Kasumi-1 (cell line): Measurements from ENCODE around the gene ARHGAP31.
"Not testable (repeated sequence)": the region's sequence is repeated elsewhere in the genome, so short reads cannot be mapped to it uniquely, and the experiment has no call there.

Experiments used
- DNase-seq, 2 experiments: peaks; one replicate each; lab custom pipeline; 2025; lab: John Stamatoyannopoulos, UW

The ARHGAP31 gene

GRCh38 chr3:119319311-119319710 is 25.1 kb downstream of the ARHGAP31 start:
- DNase-seq: no peak

- not testable (repeated sequence) for DNase-seq
These were observed 26.6 kb downstream of the ARHGAP31 start for GRCh38 chr3:119320785-119321184.

- peak; percentile 31 to 53 for DNase-seq
These were observed 28.0 kb downstream of the ARHGAP31 start for GRCh38 chr3:119322021-119322834.

- DNase-seq: peak; percentile 87 to 91
These were observed 28.9 kb downstream of the ARHGAP31 start for GRCh38 chr3:119322835-119323722.

- peak; percentile 10 to 18 for DNase-seq
These were observed 29.5 kb downstream of the ARHGAP31 start for GRCh38 chr3:119323723-119324085.

DNA sequence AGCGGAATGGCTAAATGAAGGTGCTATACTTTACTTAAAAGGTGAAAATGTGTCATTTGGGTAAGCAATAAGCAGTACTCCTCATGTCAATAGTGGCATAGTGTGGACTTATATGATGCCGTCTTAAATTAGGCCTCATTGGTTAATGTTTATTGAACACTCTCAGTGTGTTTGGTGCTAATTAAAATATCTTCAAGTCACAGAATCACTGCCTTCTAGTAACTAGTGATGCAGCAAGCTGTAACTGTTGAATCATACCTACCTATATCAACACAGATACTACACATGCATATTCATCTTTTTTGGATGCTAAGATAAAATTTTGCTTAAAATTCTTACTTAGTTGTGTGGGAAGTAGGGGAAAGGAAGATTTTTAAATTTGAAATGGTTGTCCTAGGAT is 30.7 kb downstream of the ARHGAP31 start:
- DNase-seq: no peak

DNA sequence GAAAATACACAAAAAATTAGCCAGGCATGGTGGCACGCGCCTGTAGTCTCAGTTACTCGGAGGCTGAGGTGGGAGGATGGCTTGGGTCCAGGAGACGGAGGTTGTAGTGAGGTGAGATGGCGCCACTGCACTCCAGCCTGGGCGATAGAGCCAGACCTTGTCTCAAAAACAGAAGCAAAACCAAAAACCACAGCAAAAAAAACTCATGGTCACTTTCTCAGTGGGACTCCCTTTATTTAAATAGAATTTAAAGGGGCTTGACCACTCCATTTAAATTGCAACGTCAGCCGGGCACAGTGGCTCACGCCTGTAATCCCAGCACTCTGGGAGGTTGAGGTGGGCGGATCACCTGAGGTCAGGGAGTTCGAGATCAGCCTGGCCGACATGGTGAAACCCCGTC is 32.8 kb downstream of the ARHGAP31 start:
- no peak for DNase-seq

- DNase-seq: no peak
These were observed 35.4 kb downstream of the ARHGAP31 start for GRCh38 chr3:119329551-119329950.

DNA sequence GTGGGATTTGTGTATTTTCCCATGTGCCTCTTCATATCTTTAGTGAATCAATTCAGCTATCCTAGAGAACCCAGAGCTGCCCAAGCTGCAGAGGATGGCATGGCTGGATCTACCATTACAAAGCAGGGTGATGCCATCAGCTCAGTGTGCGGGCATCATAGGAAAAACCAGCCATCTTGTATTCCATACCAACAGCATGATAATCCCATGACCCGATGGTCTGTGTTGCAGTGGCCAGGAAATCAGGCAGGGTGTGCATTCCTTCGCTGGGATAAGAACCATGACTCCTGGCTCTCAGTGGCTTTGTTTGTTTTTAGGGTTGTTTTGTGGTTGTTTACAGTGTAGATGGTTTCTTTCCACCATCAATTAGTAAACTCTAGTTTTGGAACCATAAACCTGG is 36.0 kb downstream of the ARHGAP31 start:
- DNase-seq: no peak

DNA sequence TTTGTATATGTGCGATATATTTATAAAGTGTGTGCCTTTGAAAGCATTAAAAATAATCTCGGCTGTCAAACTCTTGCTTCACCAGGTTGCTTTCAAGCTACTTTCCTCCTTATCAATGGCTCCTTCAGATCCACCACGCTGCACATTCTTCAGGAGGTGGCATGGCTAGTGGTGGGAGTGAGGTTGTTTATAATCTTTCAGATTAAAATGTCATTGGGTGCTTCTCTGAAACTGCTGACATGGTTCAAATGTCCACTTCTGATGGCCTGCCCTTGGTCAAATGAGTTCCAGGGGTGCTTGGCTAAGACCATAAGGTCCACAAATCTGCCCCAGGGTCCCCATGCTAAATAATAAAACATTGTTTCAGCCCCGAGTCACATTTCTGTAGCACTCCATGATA is 36.7 kb downstream of the ARHGAP31 start:
- DNase-seq: no peak

GRCh38 chr3:119331661-119332060 is 37.5 kb downstream of the ARHGAP31 start:
- DNase-seq: no peak

GRCh38 chr3:119333773-119334509 is 39.8 kb downstream of the ARHGAP31 start:
- no peak for DNase-seq

DNA sequence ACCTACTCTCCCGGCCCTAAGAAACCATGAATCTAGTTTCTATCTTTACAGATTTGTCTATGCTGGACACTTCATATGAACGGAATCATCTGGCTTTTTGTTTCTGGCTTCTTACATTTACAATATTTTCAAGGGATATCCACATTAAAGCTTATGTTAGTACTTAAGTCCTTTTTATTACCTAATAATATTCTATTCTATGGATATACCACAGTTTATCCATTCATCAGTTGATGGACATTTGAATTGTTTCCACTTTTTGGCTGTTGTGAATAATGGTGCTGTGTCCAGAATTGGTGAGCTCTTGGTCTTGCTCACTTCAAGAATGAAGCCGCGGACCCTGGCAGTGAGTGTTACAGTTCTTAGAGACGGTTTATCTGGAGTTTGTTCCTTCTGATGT is 42.6 kb downstream of the ARHGAP31 start:
- DNase-seq: no peak

DNA sequence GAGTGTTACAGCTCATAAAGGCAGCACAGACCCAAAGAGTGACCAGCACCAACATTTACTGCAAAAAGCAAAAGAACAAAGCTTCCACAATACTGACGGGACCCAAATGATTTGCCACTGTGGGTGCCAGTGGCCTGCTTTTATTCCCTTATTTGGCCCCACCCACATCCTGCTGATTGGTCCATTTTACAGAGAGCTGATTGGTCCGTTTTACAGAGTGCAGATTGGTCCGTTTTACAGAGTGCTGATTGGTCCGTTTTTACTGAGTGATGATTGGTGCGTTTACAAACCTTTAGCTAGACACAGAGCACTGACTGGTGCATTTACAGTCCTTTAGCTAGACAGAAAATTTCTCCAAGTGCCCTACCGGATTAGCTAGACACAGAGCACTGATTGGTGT is 43.2 kb downstream of the ARHGAP31 start:
- not testable (repeated sequence) for DNase-seq

DNA sequence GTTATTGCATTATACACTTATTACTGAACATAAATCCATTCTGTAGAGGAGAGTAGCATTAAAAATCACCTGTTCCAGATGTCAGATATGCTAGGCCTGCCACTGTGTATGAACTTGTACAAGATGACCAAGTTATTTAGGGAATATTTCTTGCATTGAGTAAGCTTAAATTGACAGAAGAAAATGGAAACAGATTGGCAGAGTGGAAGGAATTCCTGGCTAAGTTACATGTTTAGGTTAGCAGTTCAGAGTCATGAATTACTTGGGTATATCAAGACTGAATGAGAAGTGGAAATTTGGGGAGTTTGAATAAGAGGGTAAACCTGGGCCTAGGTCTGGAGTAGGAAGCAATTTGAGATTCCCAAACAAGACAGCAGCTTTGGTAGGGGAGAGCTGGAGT is 44.6 kb downstream of the ARHGAP31 start:
- DNase-seq: no peak

DNA sequence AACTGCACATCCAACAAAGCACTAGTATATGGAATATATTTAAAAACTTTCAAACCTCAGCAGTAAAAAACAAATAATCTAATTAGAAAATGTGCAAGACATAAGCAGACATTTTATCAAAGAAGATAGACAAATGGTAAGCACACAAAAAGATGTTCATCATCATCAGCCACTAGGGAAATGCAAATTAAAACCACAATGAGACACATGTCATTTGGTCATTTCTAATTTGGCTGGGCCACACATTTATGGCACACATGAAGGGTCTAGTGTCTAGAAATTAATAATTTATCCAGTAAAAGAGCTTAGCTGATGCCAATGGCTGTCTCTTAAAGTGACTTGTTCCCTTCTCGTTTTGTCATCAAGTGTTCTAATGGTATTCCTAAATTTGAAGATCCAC is 45.8 kb downstream of the ARHGAP31 start:
- no peak for DNase-seq

DNA sequence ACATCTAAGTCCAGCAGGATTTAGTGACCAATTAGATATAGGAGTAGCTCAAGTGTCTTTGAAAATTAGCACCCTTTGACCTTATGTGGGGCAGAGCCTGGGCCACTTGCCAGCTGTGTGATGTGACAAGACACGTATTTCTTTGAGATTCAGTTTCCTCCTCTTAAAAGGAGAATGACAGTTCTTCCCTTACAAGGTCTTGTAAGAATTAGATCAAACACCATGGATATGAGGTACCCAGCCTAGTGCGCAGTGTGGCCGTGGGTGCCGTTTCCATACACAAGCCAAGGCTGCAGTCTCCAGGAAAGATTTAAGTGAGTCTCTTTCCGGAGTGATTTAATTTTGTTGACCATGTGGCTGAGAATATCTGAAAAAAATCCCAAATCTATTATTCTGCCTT is 46.3 kb downstream of the ARHGAP31 start:
- no peak for DNase-seq

- no peak for DNase-seq
These were observed 48.0 kb downstream of the ARHGAP31 start for GRCh38 chr3:119342176-119342575.

DNA sequence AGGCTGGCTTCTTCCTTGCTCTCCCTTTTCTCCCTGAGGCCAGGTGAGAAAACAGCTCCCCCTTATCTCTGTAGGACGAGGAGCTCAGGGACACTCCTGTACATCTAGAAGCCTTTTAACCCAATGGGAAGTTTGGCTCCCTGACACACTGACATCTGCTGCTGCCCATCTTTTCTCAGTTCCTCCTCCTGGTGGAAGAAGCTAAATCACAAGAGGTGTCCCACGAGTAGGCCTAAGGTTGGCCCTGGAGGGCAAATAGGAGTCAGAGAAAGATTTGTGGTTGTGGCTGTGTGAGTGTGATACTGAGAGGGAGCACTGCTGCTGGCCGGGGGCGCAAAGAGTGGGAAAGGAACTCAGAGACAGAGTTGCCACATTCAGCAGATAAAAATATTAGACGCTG is 49.5 kb downstream of the ARHGAP31 start:
- no peak for DNase-seq

DNA sequence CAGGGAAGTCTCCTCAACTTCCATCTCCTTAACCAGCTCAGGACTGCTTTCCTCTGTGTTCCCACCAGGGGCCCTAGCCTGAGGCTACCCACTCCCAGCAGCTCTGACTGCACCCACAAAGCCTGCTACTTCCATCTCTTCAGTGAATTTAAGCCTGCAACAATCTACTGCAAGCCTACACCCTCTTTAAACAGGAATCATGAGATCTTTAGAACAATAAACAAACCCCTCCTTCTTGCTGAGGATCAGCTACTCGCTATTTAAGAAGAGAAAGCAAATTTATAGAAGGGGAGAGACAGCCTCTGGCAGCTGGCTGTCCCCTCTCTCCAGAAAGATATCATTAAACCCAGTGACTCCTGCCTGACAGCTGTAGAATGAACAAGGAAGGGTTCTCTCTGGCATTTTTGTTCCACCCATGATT is 51.9 kb downstream of the ARHGAP31 start:
- no peak for DNase-seq

DNA sequence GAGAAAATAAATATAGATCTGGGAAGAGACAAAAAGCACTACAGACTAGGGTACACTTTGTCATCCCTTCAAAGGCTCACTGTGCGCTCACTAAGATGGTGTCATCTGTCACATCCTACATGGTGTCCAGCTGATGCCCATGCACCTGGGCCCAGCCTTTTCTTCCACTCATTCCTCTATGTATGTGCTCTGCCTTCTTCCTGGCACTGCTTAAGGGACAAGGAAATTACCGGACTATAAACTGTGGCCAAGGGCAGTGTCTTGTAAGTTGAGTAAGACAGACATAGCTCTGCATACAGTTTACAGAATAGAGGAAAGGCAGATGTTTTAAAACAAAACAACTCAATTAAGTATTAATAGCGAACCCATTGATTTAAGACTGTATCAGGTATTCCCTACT is 52.9 kb downstream of the ARHGAP31 start:
- no peak for DNase-seq

GRCh38 chr3:119349354-119350041 is 55.3 kb downstream of the ARHGAP31 start:
- no peak for DNase-seq
